NCI-H2029 treated with DMSO at 0.1 percent for 48 hours (cell line): ENCODE measurements around the gene HOXA3.

Source experiments
- DNase-seq: peaks from one replicate; lab custom pipeline; 2025; lab: John Stamatoyannopoulos, UW

HOXA3 gene

DNA sequence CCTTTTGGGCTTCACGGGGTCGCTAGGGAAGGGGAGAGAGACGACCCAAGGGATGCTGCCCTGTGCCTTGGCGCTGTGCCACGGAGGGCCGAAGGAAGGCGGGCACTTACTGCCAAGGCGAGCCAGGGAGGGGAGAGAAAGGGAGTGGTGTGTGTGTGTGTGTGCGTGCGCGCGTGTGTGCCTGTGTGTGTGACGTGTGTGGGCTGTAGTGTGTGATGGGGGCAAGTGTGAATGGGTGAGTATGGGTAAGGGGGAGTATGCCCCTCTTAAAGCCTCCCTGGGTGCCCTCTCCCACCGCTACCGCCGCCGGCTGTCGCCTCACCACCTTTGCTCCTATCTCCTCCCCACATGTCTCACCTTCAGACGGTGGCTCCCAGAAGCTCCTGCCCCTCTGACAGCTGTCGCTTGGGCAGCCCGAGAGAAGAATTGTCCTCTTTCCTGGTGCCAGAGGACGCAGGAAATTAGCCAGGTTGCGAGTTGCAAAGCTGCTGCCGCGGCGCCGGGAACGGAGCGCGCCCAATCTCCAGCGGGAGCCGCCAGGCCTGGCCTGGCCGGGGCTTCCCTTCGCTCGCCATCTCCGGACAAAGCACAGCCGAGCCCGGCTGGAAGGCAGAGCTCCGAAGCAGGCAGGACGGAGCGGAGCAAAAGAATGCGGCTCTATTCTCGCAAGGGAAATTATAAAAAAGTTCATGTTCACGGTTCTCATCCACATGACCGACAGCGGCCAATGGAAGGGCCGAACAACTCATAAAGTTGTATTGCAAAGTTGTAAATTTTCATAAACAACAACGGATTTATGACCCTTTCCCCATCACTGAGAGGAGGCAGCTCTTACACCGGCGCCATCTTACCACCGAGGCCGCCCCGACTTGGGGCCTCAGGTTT lies at the start of gene HOXA3:
HOXA3 (minus strand) TSS at position 653 of the 885 bp plus-strand sequence. CDS start 41,943 bp downstream, outside the sequence.
- DNase-seq: no peak

DNA sequence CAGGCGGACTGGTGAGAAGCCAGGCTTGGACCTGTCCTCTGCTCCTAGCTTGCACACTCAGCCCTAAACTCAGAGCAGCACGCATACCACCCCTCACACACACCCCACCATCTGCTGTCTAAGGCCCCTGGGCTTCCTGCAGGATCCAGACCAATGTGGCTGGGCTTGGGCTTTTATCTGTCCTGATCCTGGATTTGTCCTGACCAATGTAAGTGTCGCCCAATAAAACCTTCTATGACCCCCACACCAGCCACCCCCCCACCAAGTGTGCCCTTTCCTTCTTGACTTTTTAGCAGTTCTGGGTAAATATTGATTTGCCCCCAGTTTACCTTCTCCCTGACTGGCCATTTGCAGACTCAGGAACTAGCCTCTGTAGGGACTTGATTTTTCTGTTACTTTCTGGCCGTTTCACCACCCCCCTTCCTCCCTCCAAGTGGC lies 49.2 kb upstream of the HOXA3 start:
- DNase-seq: no peak

DNA sequence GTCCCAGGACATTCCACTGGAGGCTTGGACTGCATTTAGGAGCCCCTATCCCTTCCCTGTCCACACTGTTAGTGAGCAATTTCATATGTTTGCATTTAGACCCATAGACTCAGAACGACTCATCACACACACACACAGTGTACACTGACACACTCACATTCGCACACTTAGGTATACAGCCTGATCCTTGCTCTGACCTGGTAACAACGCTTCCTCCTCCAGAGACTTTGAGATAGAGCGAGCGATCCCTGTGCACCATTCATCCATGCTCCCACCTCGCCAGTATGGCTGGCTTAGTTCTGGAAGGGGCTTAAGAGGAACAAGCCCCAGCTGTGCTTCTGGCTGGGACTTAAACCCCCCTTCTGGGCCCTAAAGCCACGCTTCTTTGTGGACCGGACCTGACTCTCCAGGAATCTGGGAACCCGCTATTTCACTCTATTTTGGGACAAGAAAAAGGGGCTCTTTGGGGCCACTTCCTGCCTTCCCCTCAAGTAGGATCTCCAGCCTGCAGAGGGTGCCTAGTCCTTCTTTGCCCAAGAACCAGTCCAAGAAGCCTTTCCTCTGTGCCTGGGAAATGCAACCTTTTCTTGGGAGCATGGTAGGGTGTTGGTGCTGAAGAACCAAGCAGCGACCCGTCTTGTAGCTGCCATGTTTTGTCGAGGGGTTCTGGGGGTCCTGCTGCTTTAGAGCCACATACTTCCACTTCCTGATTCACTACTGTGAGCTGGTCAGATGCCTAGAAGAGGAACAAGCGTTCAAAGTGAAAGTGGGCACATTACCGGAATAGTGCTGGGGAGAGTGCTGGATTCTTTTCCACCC lies 48.6 kb upstream of the HOXA3 start:
- DNase-seq: no peak

DNA sequence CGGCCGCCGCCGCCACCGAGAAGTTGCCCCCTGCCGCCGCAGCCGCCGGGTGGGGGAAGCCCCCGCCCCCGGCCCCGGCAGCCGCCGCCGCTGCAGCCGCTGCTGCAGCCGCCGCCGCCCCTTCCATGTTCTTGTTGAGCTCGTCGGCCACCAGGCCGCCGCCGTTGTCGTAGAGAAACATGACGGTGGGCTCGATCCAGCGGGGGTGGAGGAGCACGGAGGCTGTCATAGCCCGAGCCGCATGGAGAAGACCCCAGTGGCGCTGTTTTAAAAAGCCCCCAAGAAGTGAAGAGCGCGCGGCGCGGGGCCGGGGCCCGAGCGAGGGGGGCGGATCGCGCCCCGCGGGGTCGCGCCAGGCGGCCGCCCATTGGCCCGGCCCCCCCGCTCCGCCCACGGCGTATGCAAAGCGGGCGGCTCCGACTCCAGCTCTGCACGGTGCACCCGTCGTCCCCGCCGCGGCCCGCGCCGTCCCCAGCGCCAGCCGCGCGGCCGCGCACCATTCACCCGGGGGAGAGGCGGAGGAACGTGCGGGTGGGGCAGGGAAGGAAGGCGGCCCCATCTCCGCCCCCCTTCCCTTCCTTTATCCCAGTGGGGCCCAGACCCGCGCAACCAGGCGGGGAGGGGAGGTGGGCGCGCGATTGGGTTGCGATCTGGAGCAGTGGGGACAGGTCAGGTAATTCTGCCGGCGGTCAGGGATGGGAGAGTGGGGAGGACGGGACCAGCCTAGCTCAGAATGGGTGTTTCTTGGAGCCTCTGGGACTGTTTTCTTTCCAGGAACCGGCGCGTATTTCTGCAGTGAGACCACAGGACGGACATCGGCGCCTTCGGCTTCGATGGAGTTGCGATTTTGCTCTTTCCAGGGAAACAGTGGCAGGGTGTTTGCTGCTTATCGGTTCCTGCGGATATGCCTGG lies 47.7 kb upstream of the HOXA3 start, which contains the start of gene HOXA13:
HOXA13 (minus strand) TSS at position 243 of the 912 bp plus-strand sequence; CDS start at position 229, 14 bp downstream.
- DNase-seq: no peak

DNA sequence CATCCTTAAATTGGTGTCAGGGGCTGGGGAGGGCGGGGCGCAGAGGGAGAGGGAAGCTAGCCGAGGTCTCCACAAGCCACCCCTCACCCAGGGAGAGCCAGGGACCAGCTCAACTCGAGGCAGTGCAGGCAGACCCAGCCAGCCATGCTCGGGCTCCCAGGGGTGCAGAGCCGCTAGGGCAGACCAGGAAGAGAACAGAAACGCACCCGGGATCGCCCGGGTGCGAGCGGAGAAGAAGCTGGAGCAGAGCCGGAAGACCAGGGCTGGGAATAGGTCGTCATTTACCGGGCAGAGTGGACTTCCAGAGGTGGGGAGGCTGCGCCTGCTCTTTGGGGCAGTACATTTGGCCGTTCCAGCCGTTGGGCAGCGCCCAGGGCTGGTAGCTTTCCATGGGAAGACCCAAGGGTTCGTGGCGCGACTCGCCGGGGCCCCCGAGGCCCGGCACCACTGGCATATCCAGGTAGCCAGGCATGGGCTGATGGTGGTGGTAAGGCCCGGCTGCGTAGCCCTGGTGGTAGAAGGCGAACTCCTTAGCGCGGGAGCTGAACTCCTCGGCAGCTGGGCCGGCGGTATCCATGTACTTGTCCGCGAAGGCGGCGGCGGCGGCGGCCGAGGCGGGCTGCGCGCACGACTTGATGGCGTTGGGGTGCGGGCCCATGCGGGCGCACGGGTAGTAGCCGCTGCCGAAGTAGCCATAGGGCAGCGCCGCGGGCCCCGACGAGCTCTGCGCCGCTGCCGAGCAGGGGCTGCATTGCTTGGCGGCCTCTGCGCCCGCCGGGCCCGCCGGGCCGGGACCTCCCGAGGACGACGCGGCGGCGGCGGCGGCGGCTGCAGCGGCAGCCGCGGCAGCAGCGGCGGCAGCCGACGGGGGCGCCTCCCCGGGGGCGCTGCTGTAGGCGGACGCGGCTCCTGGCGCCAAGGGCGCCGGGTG lies 46.8 kb upstream of the HOXA3 start:
- DNase-seq: no peak

DNA sequence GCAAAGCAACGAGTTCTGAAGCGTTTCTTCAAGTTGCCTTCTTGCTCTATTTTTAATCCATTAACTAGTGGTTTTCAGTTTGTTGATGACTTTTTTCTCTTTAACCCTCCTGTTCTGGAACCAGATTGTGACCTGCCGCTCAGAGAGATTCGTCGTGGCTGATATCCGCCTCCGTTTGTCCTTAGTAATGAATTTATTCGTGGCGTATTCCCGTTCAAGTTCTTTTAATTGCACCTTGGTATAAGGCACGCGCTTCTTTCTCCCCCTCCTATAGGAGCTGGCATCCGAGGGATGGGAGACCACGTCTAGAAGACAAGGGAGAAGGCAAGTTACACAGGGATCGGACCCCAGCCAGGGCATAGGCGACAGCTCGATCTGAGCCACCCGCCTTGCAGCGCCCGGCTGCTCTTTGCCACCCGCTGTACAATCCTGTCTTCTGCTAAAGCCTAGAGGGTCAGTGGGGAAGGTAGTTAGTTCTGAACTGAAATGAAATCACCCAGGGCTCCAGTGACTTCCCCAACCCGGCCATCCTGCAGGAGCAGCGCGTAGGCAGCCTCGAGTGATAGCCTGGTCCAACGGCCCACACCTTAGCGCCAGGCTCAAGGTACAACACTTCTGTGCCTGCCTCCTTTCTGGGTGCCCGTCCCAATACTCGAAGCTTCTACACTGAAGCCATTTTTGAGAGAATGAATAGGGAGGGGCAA lies 45.9 kb upstream of the HOXA3 start:
- no peak for DNase-seq

DNA sequence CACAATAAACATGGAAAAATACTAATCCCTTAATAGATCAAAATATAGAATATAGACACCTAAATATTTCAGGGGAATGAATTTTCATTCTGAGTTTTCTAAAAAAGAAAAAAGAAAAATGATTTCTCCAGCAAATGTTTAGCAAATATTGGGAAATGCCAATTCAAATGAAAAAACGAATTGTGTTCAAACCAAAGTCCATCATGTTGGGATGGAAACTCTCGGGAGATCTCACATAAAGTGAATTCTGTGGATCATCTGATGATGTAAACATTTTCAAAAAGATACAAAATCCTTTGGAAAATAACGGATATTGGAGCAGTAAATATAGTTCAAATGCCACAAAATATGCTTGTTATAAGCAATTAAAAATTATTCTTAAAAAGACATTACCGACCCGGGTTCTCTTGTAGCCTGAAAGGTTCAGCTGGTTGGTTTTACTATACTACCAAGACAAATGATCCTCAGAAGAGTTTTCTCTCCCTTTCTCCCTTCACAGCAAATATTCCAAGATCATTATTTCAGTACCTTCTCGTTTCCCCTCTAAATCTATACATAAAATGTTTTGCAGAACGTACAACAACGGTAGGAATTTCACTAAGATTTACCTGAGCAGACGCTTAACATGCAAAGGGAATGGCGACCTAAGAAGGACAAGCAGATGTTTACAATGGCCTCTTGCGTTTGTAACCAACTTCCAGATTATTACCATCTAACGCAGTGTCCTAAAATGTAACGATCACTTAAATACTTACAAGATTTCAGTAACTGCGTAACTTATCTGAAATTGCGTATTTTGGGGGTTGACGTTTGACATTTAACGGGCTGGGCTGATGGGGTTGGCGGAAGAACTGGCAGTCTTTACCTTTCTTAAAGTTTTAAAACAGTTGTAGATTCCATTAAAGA lies 45.0 kb upstream of the HOXA3 start:
- no peak for DNase-seq

DNA sequence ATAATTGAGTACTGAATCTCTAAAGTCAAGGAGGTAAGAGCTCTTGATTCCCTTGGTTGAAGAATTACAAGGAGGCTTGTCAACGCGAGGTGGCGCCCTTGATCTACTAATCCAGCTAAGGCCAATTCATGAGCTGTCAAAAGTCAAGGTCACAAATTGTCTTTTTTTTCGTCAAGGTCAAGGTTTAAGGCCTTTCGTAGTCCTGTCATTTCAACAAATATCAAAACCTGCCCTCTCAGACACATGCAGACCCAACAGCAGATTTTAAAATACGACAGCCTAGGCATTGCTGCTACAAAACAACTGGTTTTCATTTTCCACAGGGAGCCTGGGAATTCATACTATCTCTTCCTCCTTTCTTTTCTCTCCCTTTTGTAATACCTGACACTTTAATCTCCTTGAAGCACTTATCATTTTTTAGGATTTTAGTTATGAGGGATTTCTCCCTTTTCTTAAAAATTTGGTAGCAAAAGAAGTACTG lies 43.9 kb upstream of the HOXA3 start:
- peak; percentile 50 for DNase-seq

DNA sequence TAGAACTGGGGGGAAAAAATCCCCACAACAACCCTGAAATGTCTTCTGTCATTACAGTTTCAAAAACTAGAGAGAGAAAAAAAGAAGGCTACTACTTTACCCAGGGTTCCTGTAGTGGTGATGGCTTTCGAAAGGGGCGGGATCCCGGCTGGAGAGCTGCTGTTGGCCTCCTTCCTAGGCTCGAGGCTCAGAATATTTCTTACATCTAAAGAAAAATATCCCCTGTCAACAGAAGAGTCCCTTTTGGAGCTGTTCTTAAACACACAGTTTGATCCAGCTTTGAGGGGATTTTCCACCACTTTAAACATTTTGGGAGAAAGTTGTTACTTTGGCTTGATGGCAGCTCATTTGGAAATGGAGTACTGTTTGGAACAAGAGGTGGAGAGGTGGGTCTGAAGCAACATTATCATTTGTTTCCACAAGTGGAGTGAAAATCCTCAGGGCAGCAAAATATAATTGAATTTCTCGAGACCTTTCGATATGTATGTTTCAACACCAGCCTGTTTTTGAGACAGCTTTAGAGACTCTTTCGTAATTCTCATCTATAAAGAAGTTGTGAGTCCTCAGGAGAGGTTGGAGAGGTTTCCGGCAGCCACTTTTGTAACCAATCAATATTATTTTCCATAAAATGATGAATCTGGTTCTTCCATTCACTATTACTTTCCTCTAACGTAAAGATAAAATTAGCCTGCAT lies 42.5 kb upstream of the HOXA3 start:
- no peak for DNase-seq

DNA sequence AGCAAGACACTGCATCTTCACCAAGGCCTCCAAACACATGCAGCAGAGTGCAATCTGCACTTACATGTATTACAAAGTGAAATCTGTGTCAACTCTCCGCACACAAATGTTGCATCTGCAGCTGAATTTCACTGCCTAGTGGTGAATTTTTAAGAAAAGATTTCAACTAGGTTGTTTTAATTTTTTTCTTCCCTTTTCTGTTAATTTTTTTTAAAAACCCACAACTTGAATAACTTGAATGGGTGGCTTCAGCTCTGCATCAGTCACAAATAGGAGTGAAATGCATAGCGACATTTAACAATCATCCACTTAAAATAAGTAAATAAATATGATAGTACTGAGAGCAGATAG lies 41.6 kb upstream of the HOXA3 start:
- no peak for DNase-seq

DNA sequence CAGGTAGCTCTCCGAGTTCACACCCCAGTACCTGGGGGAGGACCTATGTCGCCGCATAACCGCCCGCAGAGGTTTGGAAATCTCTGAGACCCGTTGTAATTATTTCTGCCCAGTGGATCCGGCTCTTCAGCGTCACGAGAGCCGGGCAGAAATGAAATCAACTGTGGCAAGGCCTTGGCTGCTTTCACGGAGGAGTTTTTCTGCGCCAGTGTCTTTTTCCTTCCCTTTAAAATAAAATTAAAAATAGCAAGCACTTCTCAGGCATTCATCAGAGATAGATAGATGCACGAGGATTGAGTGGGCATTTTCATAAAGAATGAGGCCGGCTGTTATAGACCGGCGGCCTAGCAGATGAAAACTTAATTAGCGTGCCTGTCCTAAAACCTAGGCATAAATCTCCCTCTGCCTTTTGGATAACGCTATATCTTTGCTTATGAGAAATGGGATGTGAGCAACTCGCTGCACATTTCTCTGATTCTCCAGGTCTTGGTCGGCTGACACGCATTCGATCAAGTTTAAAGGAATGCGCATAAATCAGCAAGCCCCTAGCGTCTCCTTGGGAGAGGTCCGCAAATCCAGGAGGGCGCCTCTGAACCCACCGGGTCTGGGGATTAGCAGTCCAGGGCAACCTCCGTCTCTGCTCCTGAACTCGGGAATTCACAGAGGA lies 41.1 kb upstream of the HOXA3 start:
- DNase-seq: no peak

DNA sequence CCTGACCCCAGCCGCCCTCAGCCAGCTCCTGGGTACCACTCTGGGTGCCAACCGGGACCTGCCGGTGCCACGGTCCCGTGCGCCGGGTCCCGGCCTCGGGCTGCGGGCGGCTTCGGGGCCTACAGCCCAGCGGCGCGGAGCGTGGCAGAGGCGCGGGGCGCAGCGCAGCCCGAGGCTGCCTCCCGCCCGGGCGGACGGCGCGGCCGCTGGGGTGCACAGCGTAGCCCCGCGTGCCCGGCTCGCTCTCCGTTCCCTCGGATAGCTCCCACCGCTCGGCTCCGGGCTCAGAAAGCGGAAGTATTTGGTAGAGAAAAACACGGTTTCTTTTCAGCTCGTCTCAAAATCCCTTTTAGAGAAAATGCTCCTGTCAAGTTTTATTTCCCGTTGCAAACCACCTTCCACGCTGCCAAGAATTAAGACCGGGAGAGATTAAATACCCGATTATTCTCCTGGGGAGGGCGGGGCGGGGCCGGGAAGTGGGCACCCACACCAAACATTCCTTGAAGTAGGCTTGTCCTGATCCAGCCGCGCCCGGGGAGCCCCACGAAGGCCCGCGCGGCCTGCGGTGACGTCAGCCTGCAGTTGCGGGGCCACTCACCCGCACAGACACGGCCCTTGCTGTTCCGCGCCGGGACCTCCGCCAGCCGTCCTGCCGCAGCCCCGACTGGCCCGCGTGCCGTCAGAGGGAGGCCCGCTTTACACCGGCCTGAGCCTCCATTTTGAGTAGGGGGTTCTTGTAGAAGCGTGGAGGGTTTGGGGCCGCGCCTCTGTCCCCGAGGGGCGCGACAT lies 40.4 kb upstream of the HOXA3 start:
- DNase-seq: no peak

DNA sequence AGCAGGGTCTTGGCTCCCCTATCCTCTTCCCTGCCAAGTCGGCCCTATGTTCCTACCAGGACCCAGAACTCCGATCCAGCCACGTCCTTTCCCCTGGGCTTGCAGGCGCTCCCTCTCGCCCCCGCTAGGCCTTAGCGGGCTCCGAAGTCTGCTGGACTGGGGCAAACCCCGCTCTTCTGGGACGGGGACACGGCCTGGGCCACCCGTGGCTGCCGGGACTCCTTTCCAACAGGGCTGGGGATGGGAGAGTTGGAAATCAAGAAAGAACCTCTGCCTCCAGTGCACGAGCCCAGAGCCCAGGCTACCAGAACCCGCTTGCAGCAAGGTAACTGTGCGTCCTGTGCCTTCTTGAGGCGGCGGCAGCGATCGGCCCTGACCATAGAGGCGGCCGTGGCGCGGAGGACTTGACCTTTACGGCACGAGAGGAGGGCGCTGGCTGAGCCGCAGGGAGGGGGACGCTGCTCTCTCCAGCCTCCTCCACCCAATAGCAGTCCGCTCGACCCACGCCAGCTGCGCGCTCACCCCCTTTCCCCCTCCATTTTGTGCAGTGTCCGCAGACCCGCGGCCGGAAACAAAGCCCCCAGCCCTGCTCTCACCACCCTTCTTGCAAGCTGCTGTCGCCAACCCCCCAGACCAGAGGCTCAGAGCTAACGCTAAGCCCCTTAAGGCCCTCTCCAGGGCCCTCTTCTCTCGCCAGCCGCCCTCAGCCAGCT lies 39.6 kb upstream of the HOXA3 start:
- no peak for DNase-seq

DNA sequence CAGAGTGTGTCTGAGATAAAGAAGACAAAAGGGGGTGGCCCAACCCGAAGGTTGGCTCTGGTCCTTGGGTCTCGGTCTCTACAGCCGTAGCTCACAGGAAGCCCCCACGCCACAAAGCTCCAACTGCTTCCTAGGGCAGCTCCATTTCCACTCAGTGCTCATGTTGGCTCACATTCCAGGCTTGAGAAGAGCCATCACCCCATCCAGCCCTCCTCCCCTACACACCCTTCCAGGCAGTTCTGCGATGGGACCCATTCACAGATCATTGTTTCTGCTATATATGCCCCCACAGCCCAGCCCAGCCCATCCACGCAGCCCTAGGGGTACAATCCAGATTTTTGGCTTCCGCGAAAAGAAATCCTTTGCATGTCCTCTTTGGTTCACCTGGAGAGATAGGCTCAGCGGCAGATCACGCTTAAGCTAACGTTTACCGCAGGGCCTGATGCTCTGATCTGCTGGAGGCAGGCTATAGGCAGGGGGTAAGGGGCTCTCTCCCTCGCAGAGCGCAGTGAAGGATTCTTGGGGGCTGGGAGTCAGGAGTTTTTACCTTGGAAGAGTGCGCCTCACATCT lies 38.9 kb upstream of the HOXA3 start:
- DNase-seq: no peak

DNA sequence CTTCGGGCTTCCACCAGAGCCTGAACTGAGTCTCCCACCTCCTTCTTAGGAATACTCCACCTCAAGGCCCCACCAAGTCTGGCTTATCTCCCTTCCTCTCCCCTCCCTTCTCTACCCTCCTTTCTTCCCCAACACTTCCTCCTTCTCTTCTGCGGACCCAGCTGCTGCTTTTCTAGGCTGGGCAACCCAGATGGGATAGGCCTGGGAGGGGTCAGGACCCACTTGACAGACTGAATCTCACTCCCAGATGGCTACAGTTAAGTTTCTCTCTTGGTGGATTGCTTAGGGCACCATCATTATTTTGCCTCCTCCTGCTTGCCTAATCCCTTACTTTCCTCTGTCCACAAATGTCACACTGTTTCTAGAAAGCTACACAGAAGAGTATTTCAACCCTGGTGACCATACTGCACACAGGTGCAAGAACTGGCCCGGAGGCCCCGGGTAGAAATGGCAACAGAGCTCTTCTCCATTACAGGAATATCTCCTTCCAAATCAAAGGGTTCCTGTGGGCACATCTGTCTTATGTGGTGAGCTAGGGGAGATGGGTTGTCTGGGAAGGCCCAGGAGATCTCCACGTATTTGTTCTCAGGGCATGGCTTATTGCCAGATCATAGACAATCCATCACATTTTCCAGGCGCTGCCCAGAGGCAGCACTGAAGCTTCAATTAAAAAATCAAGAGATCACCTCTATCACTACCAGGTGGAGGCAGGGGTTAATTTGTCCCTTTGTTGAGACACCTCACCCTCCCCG lies 37.8 kb upstream of the HOXA3 start:
- DNase-seq: no peak
